ENCODE measurements around the gene TNK1.
A peak's percentile ranks its signal among the peaks of the same experiment; 100 is the strongest.

Gene TNK1

DNA sequence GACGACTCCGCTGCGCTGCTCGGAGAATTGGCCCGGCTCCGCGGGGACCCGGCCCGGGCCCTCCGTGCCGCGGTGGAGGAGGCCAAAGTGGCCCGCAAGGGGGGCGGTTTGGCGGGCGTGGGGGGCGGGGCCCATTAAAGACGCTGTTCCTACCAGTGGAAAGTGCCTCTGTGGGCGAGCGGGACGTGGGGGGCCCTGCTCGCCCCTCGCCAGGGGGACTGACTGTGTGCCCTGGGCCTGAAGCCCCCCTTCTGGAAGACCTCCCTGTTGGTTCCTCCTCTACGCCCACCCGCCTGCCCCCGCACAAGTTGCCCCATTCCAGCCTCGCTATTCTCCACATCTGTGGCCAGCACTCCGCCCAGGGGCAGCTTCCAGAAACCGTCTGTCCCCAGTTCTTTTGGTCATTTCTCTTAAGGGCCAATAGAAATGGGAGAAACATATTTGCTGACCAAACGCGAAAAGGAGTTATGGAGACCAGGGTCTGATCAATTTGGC is 56.5 kb downstream of the TNK1 start:
- no peak for DNase-seq

DNA sequence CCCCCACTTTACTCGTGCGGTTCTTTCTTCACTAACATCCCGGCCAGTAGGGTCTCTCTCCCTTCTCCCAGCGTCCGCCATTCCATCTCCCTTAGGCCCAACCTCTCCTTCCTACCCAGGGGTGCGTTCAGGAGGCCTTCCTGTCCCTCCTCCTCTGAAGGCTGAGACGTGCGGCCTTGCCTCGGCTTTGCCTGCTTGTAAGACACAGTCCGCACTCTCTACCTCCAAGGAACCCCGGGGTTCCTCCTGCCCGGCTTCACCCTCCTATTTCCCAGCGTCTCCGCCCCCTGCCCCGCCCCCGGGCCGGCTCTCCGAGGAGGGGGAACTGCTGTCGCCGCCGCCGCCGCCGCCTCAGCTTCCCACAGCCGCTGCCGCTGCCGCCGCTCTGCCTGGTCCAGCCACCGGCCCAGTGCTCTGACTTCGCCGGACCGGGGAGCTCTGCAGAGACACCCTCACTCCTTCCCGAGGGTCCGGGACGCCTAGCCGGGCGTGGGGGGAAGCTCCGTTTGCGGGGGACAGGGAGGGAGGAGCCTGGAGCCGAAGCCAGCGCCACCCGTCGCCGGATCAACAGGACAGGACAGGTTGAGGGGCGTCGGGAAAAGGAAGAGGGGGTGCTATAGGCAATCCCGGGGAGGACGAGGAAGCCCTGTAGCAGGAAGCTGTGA is 57.2 kb downstream of the TNK1 start:
- DNase-seq: peak; percentile 69

GRCh38 chr17:7438656-7439460 is 58.0 kb downstream of the TNK1 start:
- no peak for DNase-seq

All from stimulated activated CD4-positive, alpha-beta T cell treated with anti-CD3 and anti-CD28 coated beads, Interleukin-12 subunit alpha, Interleukin-12 subunit beta, amount 100 ng/mL, for 4 hours (primary cell).